DMS 273 treated with DMSO at 0.1 percent for 48 hours (cell line): Measurements from ENCODE around the gene RWDD2A.
"Not testable (repeated sequence)": the region's sequence is repeated elsewhere in the genome, so short reads cannot be mapped to it uniquely, and the experiment has no call there.

ENCODE experiments used
- DNase-seq: peaks from one replicate; lab custom pipeline; 2025; lab: John Stamatoyannopoulos, UW

RWDD2A gene

GRCh38 chr6:83192871-83193746 lies at the start of gene RWDD2A, which contains the start of gene PGM3:
TSS of gene RWDD2A (plus strand) at chr6:83193357. CDS start at chr6:83194452, 1,095 bp downstream.
TSS of gene PGM3 (minus strand) at chr6:83193265. CDS start at chr6:83191012, 2,253 bp downstream.
- DNase-seq = peak; percentile 60

GRCh38 chr6:83151114-83151513 lies 42.0 kb upstream of the RWDD2A start:
- DNase-seq = no peak

GRCh38 chr6:83152913-83153312 lies 40.2 kb upstream of the RWDD2A start:
- DNase-seq = no peak

- peak; percentile 5 for DNase-seq
These were observed 39.2 kb upstream of the RWDD2A start for GRCh38 chr6:83153883-83154521.

- DNase-seq = no peak
These were observed 37.4 kb upstream of the RWDD2A start for GRCh38 chr6:83155794-83156193.

- DNase-seq = no peak
These were observed 33.0 kb upstream of the RWDD2A start for GRCh38 chr6:83160167-83160566.

GRCh38 chr6:83167726-83168278 lies 25.4 kb upstream of the RWDD2A start:
- no peak for DNase-seq

- no peak for DNase-seq
These were observed 24.6 kb upstream of the RWDD2A start for GRCh38 chr6:83168556-83168955.

GRCh38 chr6:83169106-83169505 lies 24.1 kb upstream of the RWDD2A start:
- DNase-seq = no peak

- DNase-seq = no peak
These were observed 23.6 kb upstream of the RWDD2A start for GRCh38 chr6:83169511-83169910.

- DNase-seq = no peak
These were observed 16.9 kb upstream of the RWDD2A start for GRCh38 chr6:83176246-83176645.

- DNase-seq = no peak
These were observed 12.7 kb upstream of the RWDD2A start for GRCh38 chr6:83180426-83180950.

GRCh38 chr6:83182114-83182513 lies 11.0 kb upstream of the RWDD2A start:
- no peak for DNase-seq

GRCh38 chr6:83183082-83183828 lies 9.9 kb upstream of the RWDD2A start:
- DNase-seq = no peak

GRCh38 chr6:83185096-83185495 lies 8.1 kb upstream of the RWDD2A start:
- DNase-seq = no peak

GRCh38 chr6:83188501-83188900 lies 4.7 kb upstream of the RWDD2A start:
- no peak for DNase-seq

GRCh38 chr6:83190626-83191025 lies 2.5 kb upstream of the RWDD2A start:
- no peak for DNase-seq

- not testable (repeated sequence) for DNase-seq
These were observed 1.2 kb upstream of the RWDD2A start for GRCh38 chr6:83191974-83192373.

GRCh38 chr6:83192456-83192855 lies 701 bp upstream of the RWDD2A start:
- no peak for DNase-seq

- DNase-seq = no peak
These were observed 800 bp downstream of the RWDD2A start for GRCh38 chr6:83193747-83194566.
